Measurements from ENCODE around the gene ATP2B1.

GRCh38 chr12:89657739-89658138, 50.9 kb downstream of the ATP2B1 start:
- TF ChIP-seq CTCF (conservative IDR thresholded peaks at IDR 0.05 in 1 of 2, IDR thresholded peaks at IDR 0.05 in 1 of 2; ENCODE audit: extremely low read depth in 1 of 2, insufficient read depth in 1 of 2, low read depth in 1 of 2, low read length in 2 of 2) (no peak), EZH2 (IDR thresholded peaks at IDR 0.05; ENCODE audit: borderline replicate concordance, low read length) (no peak)
